Neural cell (in vitro differentiated cells): ENCODE data around the gene MAPK9. TPM values are rescaled to one million over a fixed set of nuclear protein-coding genes. Genes with fewer than 3 reads are reported as not detected.
"Not testable (repeated sequence)": the region's sequence is repeated elsewhere in the genome, so short reads cannot be mapped to it uniquely, and the experiment has no call there.

ENCODE experiments used
- H2AFZ ChIP-seq: fragments of 200-600, 300-800 bp; sonication (generic), shearing (Covaris generic); 2 replicates; pipeline ENCODE4 v1.6.0; 2014; ENCODE audit warnings: low read depth, mild to moderate bottlenecking, antibody characterized with exemption, low read length, moderate library complexity
- H3F3A ChIP-seq: fragments of 200-600 bp; shearing (Covaris generic); 2 replicates; pipeline ENCODE4 v1.6.1; 2016; ENCODE audit warnings: mild to moderate bottlenecking, moderate library complexity, mixed read lengths, antibody characterized with exemption, low read length; ENCODE audit not compliant: insufficient read depth, poor library complexity, severe bottlenecking
- H3K27ac ChIP-seq: fragments of 200-600, 300-800 bp; sonication (generic), shearing (Covaris generic); 2 replicates; pipeline ENCODE4 v1.5.1; 2014; ENCODE audit warnings: mild to moderate bottlenecking, low read length, moderate library complexity
- H3K27me3 ChIP-seq: fragments of 300-800, 200-600 bp; sonication (generic), shearing (Covaris generic); 2 replicates; pipeline ENCODE4 v1.6.0; 2014; ENCODE audit warnings: mild to moderate bottlenecking, low read depth, low read length, moderate library complexity; ENCODE audit not compliant: insufficient read depth
- H3K36me3 ChIP-seq: fragments of 300-800, 200-600 bp; sonication (generic), shearing (Covaris generic); 2 replicates; pipeline ENCODE4 v1.5.1; 2014; ENCODE audit warnings: mild to moderate bottlenecking, antibody characterized with exemption, low read length, moderate library complexity; ENCODE audit not compliant: insufficient read depth
- H3K4me2 ChIP-seq: fragments of 300-800, 200-600 bp; sonication (generic), shearing (Covaris generic); 2 replicates; pipeline ENCODE4 v1.6.0; 2014; ENCODE audit warnings: mild to moderate bottlenecking, low read length
- H3K4me3 ChIP-seq: fragments of 300-800, 200-600 bp; sonication (generic), shearing (Covaris generic); 2 replicates; pipeline ENCODE4 v1.5.1; 2014; ENCODE audit warnings: mild to moderate bottlenecking, low read length, moderate library complexity
- H3K79me2 ChIP-seq: fragments of 200-600 bp; shearing (Covaris generic); replicated peaks from 2 replicates; pipeline ENCODE4 v1.6.0; 2014; ENCODE audit warnings: mild to moderate bottlenecking, low read length, moderate library complexity; ENCODE audit not compliant: insufficient read depth
- H3K9ac ChIP-seq: fragments of 300-800, 200-600 bp; sonication (generic), shearing (Covaris generic); 2 replicates; pipeline ENCODE4 v1.6.1; 2016; ENCODE audit warnings: mild to moderate bottlenecking, low read length, mixed read lengths
- H3K9me2 ChIP-seq: fragments of 200-600 bp; shearing (Covaris generic); 2 replicates; pipeline ENCODE4 v1.6.1; 2016; ENCODE audit warnings: mild to moderate bottlenecking, low read length, mixed read lengths; ENCODE audit not compliant: insufficient read depth
- H3K9me3 ChIP-seq: fragments of 200-600, 300-800 bp; sonication (generic), shearing (Covaris generic); 2 replicates; pipeline ENCODE4 v1.6.1; 2016; ENCODE audit warnings: mild to moderate bottlenecking, mixed run types, low read length, moderate library complexity, mixed read lengths
- H4K20me1 ChIP-seq: fragments of 200-600 bp; shearing (Covaris generic); 2 replicates; pipeline ENCODE4 v1.6.1; 2016; ENCODE audit warnings: mild to moderate bottlenecking, mixed run types; ENCODE audit not compliant: insufficient read depth
- CTCF ChIP-seq: fragments of 450-650 bp; IDR thresholded peaks from 2 replicates; pipeline ENCODE4 v1.5.1; 2014; ENCODE audit warnings: antibody characterized with exemption, mild to moderate bottlenecking, moderate library complexity; ENCODE audit not compliant: poor library complexity, severe bottlenecking
- EP300 ChIP-seq: fragments of 450-650 bp; conservative IDR thresholded peaks from 2 replicates; pipeline ENCODE4 v1.6.1; 2014; ENCODE audit warnings: antibody characterized with exemption, mild to moderate bottlenecking, moderate library complexity; ENCODE audit not compliant: poor library complexity, severe bottlenecking
- EZH2 ChIP-seq: fragments of 200-600, 300-800 bp; shearing (Covaris generic), sonication (generic); IDR thresholded peaks from 2 replicates; pipeline ENCODE4 v1.6.1; 2014; ENCODE audit warnings: antibody characterized with exemption, low read length, borderline replicate concordance, mild to moderate bottlenecking; ENCODE audit not compliant: insufficient read depth, poor library complexity, severe bottlenecking
- MXI1 ChIP-seq: fragments of 450-650 bp; conservative IDR thresholded peaks from 2 replicates; pipeline ENCODE4 v1.6.1; 2014; ENCODE audit warnings: antibody characterized with exemption, mild to moderate bottlenecking; ENCODE audit not compliant: poor library complexity, severe bottlenecking
- POLR2AphosphoS5 ChIP-seq: IDR thresholded peaks from 2 replicates; pipeline ENCODE4 v1.6.1; 2012
- RAD21 ChIP-seq: fragments of 450-650 bp; conservative IDR thresholded peaks from 2 replicates; pipeline ENCODE4 v1.6.1; 2014; ENCODE audit warnings: antibody characterized with exemption, mild to moderate bottlenecking, moderate library complexity
- REST ChIP-seq: IDR thresholded peaks from 2 replicates; pipeline ENCODE4 v1.6.1; 2012; ENCODE audit warnings: borderline replicate concordance
- SMC3 ChIP-seq: fragments of 450-650 bp; conservative IDR thresholded peaks from 2 replicates; pipeline ENCODE4 v1.6.1; 2014; ENCODE audit warnings: antibody characterized with exemption, mild to moderate bottlenecking, moderate library complexity; ENCODE audit not compliant: poor library complexity
- TAF1 ChIP-seq: IDR thresholded peaks from 2 replicates; pipeline ENCODE4 v1.6.1; 2012; ENCODE audit warnings: low read depth
- polyA plus RNA-seq: library from polyadenylated mRNA; depleted of rRNA; stranded (reverse); fragments of >200 nt; gene quantifications from 2 replicates; pipeline ENCODE4 v1.2.3, GENCODE V29; 2014

MAPK9 gene
- polyA plus RNA-seq, 1 donor from 2014 or later: 73.9 TPM

GRCh38 chr5:180301253-180301652 lies 9.4 kb upstream of the MAPK9 start:
- Histone ChIP-seq H3K4me3 (no peak overlapping the region), H3K9ac (no peak overlapping the region), H3K27me3 (no peaks in the 10 kb centered on the region), H3K4me2 (no peak overlapping the region), H3K9me3 (no peaks in the 10 kb centered on the region), H3K27ac (no peak overlapping the region), H3K9me2 (no peaks in the 10 kb centered on the region), H2AFZ (no peak overlapping the region), H3K36me3 (no peaks in the 10 kb centered on the region), H4K20me1 (no peaks in the 10 kb centered on the region), H3F3A (no peaks in the 10 kb centered on the region), H3K79me2 (no peaks in the 10 kb centered on the region)
- TF ChIP-seq POLR2AphosphoS5: no peak
- no peak for TF ChIP-seq SMC3
- no peak for TF ChIP-seq EP300
- no peak for TF ChIP-seq EZH2
- no peak for TF ChIP-seq REST
- no peak for TF ChIP-seq MXI1
- TF ChIP-seq TAF1: no peak
- TF ChIP-seq RAD21: no peak
- no peak for TF ChIP-seq CTCF

- no peak overlapping the region for H2AFZ ChIP-seq
- H3F3A ChIP-seq: no peaks in the 10 kb centered on the region
- no peaks in the 10 kb centered on the region for H3K79me2 ChIP-seq
- H3K9me3 ChIP-seq: no peaks in the 10 kb centered on the region
- no peak overlapping the region for H3K9ac ChIP-seq
- no peak for TF ChIP-seq SMC3
- TF ChIP-seq REST: no peak
- no peak for TF ChIP-seq RAD21
- TF ChIP-seq CTCF: no peak
- no peak for TF ChIP-seq TAF1
- TF ChIP-seq MXI1: no peak
- no peak for TF ChIP-seq EZH2
- TF ChIP-seq POLR2AphosphoS5: no peak
- no peak for TF ChIP-seq EP300
- H3K27me3 ChIP-seq: no peaks in the 10 kb centered on the region
- H3K36me3 ChIP-seq: no peaks in the 10 kb centered on the region
- no peak overlapping the region for H3K4me3 ChIP-seq
- H4K20me1 ChIP-seq: no peaks in the 10 kb centered on the region
- H3K9me2 ChIP-seq: no peaks in the 10 kb centered on the region
- no peak overlapping the region for H3K4me2 ChIP-seq
- no peak overlapping the region for H3K27ac ChIP-seq
Observed at GRCh38 chr5:180299526-180299925, 7.6 kb upstream of the MAPK9 start.

GRCh38 chr5:180299014-180299413 lies 7.1 kb upstream of the MAPK9 start:
- H3F3A ChIP-seq, H3K27me3 ChIP-seq, H4K20me1 ChIP-seq, H3K36me3 ChIP-seq, H3K4me3 ChIP-seq, H3K9ac ChIP-seq, H3K9me3 ChIP-seq, H2AFZ ChIP-seq, H3K27ac ChIP-seq, H3K9me2 ChIP-seq, H3K4me2 ChIP-seq, H3K79me2 ChIP-seq: not testable (repeated sequence)
